Measurements from ENCODE around the gene CCDC112.

DNA sequence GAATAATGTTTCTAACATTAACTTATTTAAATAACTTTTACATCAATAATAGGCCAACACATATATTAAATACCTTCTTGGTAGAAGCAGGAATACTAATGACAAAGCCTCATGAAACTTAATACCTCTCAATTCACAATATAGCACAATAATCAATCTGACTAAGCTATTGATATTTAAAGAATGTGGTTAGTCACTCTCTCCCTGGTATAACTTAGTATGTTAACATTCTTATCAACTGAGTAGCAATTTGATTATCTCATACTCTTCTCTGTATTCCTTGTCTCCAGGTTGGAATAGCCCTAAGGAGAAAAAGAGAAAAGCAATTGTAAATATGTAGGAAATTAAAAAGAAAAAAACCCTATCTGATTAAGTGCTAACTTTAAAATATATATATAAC lies 28.8 kb downstream of the CCDC112 start:
- TF ChIP-seq, protein P1, sequence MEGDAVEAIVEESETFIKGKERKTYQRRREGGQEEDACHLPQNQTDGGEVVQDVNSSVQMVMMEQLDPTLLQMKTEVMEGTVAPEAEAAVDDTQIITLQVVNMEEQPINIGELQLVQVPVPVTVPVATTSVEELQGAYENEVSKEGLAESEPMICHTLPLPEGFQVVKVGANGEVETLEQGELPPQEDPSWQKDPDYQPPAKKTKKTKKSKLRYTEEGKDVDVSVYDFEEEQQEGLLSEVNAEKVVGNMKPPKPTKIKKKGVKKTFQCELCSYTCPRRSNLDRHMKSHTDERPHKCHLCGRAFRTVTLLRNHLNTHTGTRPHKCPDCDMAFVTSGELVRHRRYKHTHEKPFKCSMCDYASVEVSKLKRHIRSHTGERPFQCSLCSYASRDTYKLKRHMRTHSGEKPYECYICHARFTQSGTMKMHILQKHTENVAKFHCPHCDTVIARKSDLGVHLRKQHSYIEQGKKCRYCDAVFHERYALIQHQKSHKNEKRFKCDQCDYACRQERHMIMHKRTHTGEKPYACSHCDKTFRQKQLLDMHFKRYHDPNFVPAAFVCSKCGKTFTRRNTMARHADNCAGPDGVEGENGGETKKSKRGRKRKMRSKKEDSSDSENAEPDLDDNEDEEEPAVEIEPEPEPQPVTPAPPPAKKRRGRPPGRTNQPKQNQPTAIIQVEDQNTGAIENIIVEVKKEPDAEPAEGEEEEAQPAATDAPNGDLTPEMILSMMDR (IDR thresholded peaks at IDR 0.05; ENCODE audit: low read depth, low read length): no peak
- TF ChIP-seq, protein P2, sequence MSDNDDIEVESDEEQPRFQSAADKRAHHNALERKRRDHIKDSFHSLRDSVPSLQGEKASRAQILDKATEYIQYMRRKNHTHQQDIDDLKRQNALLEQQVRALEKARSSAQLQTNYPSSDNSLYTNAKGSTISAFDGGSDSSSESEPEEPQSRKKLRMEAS (IDR thresholded peaks at IDR 0.05; ENCODE audit: low read depth, low read length): no peak

Data from NB4 (cell line).